K562 (cell line): ENCODE measurements around the gene OR2Z1. TPM values are rescaled to one million over a fixed set of nuclear protein-coding genes. Genes with fewer than 3 reads are reported as not detected.

Experiments
- ATAC-seq: fragments of 200-7000 bp; cut with Tn5 transposase; 3 replicates; pipeline ENCODE4 v1.9.1; 2020; ENCODE audit warnings: moderate library complexity
- BruUV-seq: library from RNA; stranded (reverse); fragments of 400-500 nt; replicated peaks from 2 replicates; lab custom pipeline; 2021; lab: Mats Ljungman, UMichigan
- CTCF ChIA-PET: fragments of 300-600 bp; formaldehyde crosslinking; extraction: SDS; loops from one replicate; lab custom pipeline; 2021; ENCODE audit warnings: low intra/inter-chr PET ratio; lab: Yijun Ruan, JAX
- POLR2A ChIA-PET: fragments of 300-600, 350-650 bp; sonication (Branson Sonifier 250); formaldehyde crosslinking; extraction: SDS; loops from one replicate; lab custom pipeline; 2021; ENCODE audit warnings: antibody characterized with exemption, inconsistent platforms; lab: Yijun Ruan, JAX
- DNase-seq, 4 experiments: peaks; one replicate each; pipeline versions ENCODE4 v3.0.0 to v3.0.0-alpha.2; 2011 to 2018; ENCODE audit warnings: low spot score in 3 of 4, mixed read lengths in 3 of 4; ENCODE audit errors: extremely low read depth in 1 of 4
- FAIRE-seq: peaks from 2 replicates; lab custom pipeline; 2011; peaks lifted over from hg19 to GRCh38; lab: Jason Lieb, UNC
- H2AFZ ChIP-seq: 2 replicates; pipeline ENCODE4 v1.6.0; 2011; ENCODE audit warnings: low read depth, low read length, control low read depth, inconsistent platforms
- H3K27ac ChIP-seq: fragments of 200-600 bp; 3 replicates; pipeline ENCODE4 v1.8.0; 2011; ENCODE audit warnings: low read depth, mild to moderate bottlenecking, control low read depth, inconsistent platforms, low read length, moderate library complexity, mixed read lengths; ENCODE audit errors: extremely low read depth
- H3K27me3 ChIP-seq, 2 experiments: fragments of 300-600 bp in 1 of 2; 2 replicates in 1 of 2; 3 replicates in 1 of 2; pipeline versions ENCODE4 v1.6.0 to v1.8.0; 2011; ENCODE audit warnings: inconsistent platforms in 2 of 2, low read length in 2 of 2, mild to moderate bottlenecking in 1 of 2, mixed read lengths in 1 of 2, moderate library complexity in 1 of 2; ENCODE audit not compliant: control insufficient read depth in 2 of 2, insufficient read depth in 2 of 2
- H3K36me3 ChIP-seq: fragments of 300-600 bp; 3 replicates; pipeline ENCODE4 v1.8.0; 2011; ENCODE audit warnings: mild to moderate bottlenecking, low read length, inconsistent platforms; ENCODE audit not compliant: control insufficient read depth, insufficient read depth
- H3K4me1 ChIP-seq, 2 experiments: fragments of 200-600 bp in 1 of 2; replicated peaks in 1 of 2; 2 replicates in 1 of 2; 3 replicates in 1 of 2; pipeline versions ENCODE4 v1.5.1 to v1.8.0; 2011; ENCODE audit warnings: inconsistent platforms in 2 of 2, low read length in 2 of 2, mild to moderate bottlenecking in 1 of 2, mixed read lengths in 1 of 2, moderate library complexity in 1 of 2; ENCODE audit not compliant: control insufficient read depth in 2 of 2, insufficient read depth in 2 of 2
- H3K4me2 ChIP-seq: 2 replicates; pipeline ENCODE4 v1.6.1; 2011; ENCODE audit warnings: low read length, control low read depth, inconsistent platforms, mixed read lengths; ENCODE audit not compliant: insufficient read depth
- H3K4me3 ChIP-seq: fragments of 200-600 bp; sonication (generic), shearing (Covaris generic); 2 replicates; pipeline ENCODE4 v1.5.1; 2016; ENCODE audit warnings: control low read depth, inconsistent platforms
- H3K79me2 ChIP-seq: fragments of 200-600 bp; 3 replicates; pipeline ENCODE4 v1.8.0; 2011; ENCODE audit warnings: low read length, inconsistent platforms; ENCODE audit not compliant: control insufficient read depth, insufficient read depth
- H3K9ac ChIP-seq, 2 experiments: 2 replicates each; pipeline versions ENCODE4 v1.6.0 to v1.6.1; 2011; ENCODE audit warnings: low read depth in 2 of 2, low read length in 2 of 2, control low read depth in 1 of 2, inconsistent platforms in 1 of 2, mild to moderate bottlenecking in 1 of 2, mixed read lengths in 1 of 2; ENCODE audit not compliant: insufficient read depth in 1 of 2
- H3K9me1 ChIP-seq: one replicate; pipeline ENCODE4 v1.6.0; 2011; ENCODE audit warnings: inconsistent platforms, mild to moderate bottlenecking, low read length, moderate library complexity; ENCODE audit not compliant: control insufficient read depth, insufficient read depth
- H3K9me3 ChIP-seq: replicated peaks from 2 replicates; pipeline ENCODE4 v1.5.1; 2011; ENCODE audit warnings: low read depth, low read length, inconsistent platforms; ENCODE audit not compliant: control insufficient read depth, insufficient read depth
- H4K20me1 ChIP-seq: replicated peaks from 2 replicates; pipeline ENCODE4 v1.6.1; 2011; ENCODE audit warnings: low read length, inconsistent platforms, mixed read lengths; ENCODE audit not compliant: control insufficient read depth, insufficient read depth
- HNRNPL ChIP-seq: fragments of 200-400 bp; formaldehyde crosslinking; IDR thresholded peaks from 2 replicates; pipeline ENCODE4 v1.6.1; 2017; ENCODE audit warnings: low read depth, mild to moderate bottlenecking, low read length
- HSF4 ChIP-seq: fragments of 250-450 bp; sonication (Bioruptor Pico); IDR thresholded peaks from 2 replicates; pipeline ENCODE4 v2.1.2; 2022; ENCODE audit warnings: mild to moderate bottlenecking, moderate library complexity, borderline replicate concordance
- MECOM ChIP-seq: fragments of 250-450 bp; sonication (Bioruptor Pico); IDR thresholded peaks from 2 replicates; pipeline ENCODE4 v1.8.0; 2022; ENCODE audit warnings: inconsistent platforms
- POU5F1 ChIP-seq: fragments of 150-350 bp; IDR thresholded peaks from 2 replicates; pipeline ENCODE4 v1.6.1; 2014; ENCODE audit warnings: borderline replicate concordance, low read length, low read depth, mild to moderate bottlenecking; ENCODE audit not compliant: partially characterized antibody
- ZNF121 ChIP-seq: sonication (generic); formaldehyde crosslinking; conservative IDR thresholded peaks from 2 replicates; pipeline ENCODE4 v1.8.0; 2022; ENCODE audit warnings: missing genetic modification reagents
- WGBS: fragments of 100-300 bp; shearing (Covaris generic); methylation state at CpG from one replicate; pipeline ENCODE4 v1.1.6; 2016; ENCODE audit warnings: low coverage, mixed read lengths; ENCODE audit not compliant: insufficient coverage; ENCODE audit errors: missing lambda C conversion rate; 5-methylcytosine and 5-hydroxymethylcytosine counted together
- in situ Hi-C: fragments of 300-500 bp; cut with MboI; formaldehyde crosslinking; loops from 4 replicates; pipeline ENCODE4 v1.15.0; 2018; ENCODE audit warnings: inconsistent platforms, mixed read lengths
- intact Hi-C: fragments of 100-400 bp; cut with micrococcal nuclease; formaldehyde crosslinking; loops from 2 replicates; pipeline ENCODE4 v1.14.2; 2022
- polyA plus RNA-seq, 8 experiments: library from polyadenylated mRNA; depleted of rRNA in 4 of 8; stranded (reverse) in 5 of 8; unstranded in 3 of 8; fragments of >200 nt; fragmentation: Nextera tagmentation in 2 of 8; fragmentation: Illumina TruSeq in 1 of 8; extraction: Ambion mirVana in 2 of 8; extraction: Trizol in 1 of 8; gene quantifications; 2 replicates each; pipeline versions ENCODE4 v1.2.1 to v1.2.3, GENCODE V29; 2011 to 2014; ENCODE audit warnings: inconsistent platforms in 1 of 8, missing spikeins in 1 of 8
- total RNA-seq, 7 experiments: library from RNA; depleted of rRNA in 6 of 7; stranded (reverse); fragments of >200 nt in 6 of 7; fragmentation: Illumina TruSeq in 2 of 7; extraction: Trizol in 2 of 7; gene quantifications; 2 replicates each; pipeline versions ENCODE4 v1.2.1 to v1.2.3, GENCODE V29; 2011 to 2021; ENCODE audit warnings: low replicate concordance in 1 of 7
- TF ChIP-seq, protein P1 (sequence below): fragments of 450-650 bp; IDR thresholded peaks from 2 replicates; pipeline ENCODE4 v1.6.1; 2016; ENCODE audit warnings: low read depth
- TF ChIP-seq, protein P2 (sequence below): fragments of 450-650 bp; formaldehyde crosslinking; IDR thresholded peaks from 2 replicates; pipeline ENCODE4 v1.4.0; 2020; ENCODE audit warnings: mild to moderate bottlenecking
- TF ChIP-seq, protein P3 (sequence below): sonication (generic); formaldehyde crosslinking; IDR thresholded peaks from 2 replicates; pipeline ENCODE4 v1.8.1; 2023; ENCODE audit warnings: mild to moderate bottlenecking, missing genetic modification reagents
- TF ChIP-seq, protein P4 (sequence below): fragments of 200-400 bp; formaldehyde crosslinking; IDR thresholded peaks from 2 replicates; pipeline ENCODE4 v1.6.1; 2017; ENCODE audit warnings: mild to moderate bottlenecking, low read depth, low read length, moderate library complexity

OR2Z1 gene
- total and polyA plus RNA-seq, 9 of the 15 experiments (the other 6 are each of a cell fraction or from before 2014, with no cell fraction given): 0.13 TPM; not detected in 8

DNA sequence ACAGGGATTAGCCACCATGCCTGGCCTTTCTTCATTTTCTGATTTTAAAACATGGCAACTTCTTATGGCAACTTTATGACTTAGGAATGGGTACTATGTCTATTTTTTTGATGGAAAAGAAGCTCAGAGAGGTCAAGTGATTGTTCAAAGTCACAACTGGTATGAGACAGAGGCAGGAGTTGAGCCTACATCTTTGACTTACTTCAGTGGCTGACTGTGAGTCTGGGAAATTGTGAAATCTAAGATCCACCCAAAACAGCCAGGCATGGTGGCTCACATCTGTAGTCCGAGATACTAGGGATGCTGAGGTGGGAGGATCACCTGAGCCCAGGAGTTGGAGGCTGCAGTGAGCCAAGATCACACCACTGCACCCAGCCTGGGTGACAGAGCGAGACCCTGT lies 20.5 kb upstream of the OR2Z1 start:
- Histone ChIP-seq H3K79me2 (no peaks in the 10 kb centered on the region), H3K4me3 (no peak overlapping the region), H3K36me3 (no peaks in the 10 kb centered on the region), H4K20me1 (no peaks in the 10 kb centered on the region), H3K9ac (no peak overlapping the region), H3K27ac (no peak overlapping the region), H3K9me3 (no peaks in the 10 kb centered on the region), H3K27me3 (peaks cover 0 to 6% of the 10 kb centered on the region in 2 experiments; a peak in 2 of 5 replicates), H2AFZ (no peak overlapping the region), H3K9me1 (no peaks in the 10 kb centered on the region), H3K4me2 (no peak overlapping the region), H3K4me1 (peaks cover 5 to 14% of the 10 kb centered on the region in 2 experiments)
- FAIRE-seq (no peak), ATAC-seq (no peak), DNase-seq (no peak)
- 9% methylated on average over 2 of the region's 2 CpGs for WGBS
- BruUV-seq: no TSS peak
- intact Hi-C loops: no loop called here
- CTCF ChIA-PET: no interaction called here
- POLR2A ChIA-PET: interaction anchor here (0.6 kb wide), 1 partner anchor 388 kb away, joined by 3 read pairs; no protein-coding TSS in a partner anchor
- in situ Hi-C loops: no loop called here
- TF ChIP-seq, protein P1, sequence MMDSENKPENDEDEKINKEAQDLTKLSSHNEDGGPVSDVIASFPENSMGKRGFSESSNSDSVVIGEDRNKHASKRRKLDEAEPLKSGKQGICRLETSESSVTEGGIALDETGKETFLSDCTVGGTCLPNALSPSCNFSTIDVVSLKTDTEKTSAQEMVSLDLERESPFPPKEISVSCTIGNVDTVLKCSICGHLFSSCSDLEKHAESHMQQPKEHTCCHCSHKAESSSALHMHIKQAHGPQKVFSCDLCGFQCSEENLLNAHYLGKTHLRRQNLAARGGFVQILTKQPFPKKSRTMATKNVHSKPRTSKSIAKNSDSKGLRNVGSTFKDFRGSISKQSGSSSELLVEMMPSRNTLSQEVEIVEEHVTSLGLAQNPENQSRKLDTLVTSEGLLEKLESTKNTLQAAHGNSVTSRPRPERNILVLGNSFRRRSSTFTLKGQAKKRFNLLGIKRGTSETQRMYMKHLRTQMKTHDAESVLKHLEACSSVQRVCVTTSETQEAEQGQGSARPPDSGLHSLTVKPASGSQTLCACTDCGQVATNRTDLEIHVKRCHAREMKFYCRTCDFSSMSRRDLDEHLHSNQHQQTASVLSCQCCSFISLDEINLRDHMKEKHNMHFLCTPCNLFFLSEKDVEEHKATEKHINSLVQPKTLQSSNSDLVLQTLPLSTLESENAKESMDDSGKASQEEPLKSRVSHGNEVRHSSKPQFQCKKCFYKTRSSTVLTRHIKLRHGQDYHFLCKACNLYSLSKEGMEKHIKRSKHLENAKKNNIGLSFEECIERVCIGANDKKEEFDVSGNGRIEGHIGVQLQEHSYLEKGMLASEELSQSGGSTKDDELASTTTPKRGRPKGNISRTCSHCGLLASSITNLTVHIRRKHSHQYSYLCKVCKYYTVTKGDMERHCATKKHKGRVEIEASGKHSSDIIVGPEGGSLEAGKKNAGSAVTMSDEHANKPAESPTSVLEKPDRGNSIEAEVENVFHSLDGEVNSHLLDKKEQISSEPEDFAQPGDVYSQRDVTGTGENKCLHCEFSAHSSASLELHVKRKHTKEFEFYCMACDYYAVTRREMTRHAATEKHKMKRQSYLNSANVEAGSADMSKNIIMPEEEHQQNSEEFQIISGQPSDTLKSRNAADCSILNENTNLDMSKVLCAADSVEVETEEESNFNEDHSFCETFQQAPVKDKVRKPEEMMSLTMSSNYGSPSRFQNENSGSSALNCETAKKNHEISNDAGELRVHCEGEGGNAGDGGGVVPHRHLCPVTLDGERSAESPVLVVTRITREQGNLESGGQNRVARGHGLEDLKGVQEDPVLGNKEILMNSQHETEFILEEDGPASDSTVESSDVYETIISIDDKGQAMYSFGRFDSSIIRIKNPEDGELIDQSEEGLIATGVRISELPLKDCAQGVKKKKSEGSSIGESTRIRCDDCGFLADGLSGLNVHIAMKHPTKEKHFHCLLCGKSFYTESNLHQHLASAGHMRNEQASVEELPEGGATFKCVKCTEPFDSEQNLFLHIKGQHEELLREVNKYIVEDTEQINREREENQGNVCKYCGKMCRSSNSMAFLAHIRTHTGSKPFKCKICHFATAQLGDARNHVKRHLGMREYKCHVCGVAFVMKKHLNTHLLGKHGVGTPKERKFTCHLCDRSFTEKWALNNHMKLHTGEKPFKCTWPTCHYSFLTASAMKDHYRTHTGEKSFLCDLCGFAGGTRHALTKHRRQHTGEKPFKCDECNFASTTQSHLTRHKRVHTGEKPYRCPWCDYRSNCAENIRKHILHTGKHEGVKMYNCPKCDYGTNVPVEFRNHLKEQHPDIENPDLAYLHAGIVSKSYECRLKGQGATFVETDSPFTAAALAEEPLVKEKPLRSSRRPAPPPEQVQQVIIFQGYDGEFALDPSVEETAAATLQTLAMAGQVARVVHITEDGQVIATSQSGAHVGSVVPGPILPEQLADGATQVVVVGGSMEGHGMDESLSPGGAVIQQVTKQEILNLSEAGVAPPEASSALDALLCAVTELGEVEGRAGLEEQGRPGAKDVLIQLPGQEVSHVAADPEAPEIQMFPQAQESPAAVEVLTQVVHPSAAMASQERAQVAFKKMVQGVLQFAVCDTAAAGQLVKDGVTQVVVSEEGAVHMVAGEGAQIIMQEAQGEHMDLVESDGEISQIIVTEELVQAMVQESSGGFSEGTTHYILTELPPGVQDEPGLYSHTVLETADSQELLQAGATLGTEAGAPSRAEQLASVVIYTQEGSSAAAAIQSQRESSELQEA: no peak
- TF ChIP-seq, protein P2, sequence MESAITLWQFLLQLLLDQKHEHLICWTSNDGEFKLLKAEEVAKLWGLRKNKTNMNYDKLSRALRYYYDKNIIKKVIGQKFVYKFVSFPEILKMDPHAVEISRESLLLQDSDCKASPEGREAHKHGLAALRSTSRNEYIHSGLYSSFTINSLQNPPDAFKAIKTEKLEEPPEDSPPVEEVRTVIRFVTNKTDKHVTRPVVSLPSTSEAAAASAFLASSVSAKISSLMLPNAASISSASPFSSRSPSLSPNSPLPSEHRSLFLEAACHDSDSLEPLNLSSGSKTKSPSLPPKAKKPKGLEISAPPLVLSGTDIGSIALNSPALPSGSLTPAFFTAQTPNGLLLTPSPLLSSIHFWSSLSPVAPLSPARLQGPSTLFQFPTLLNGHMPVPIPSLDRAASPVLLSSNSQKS (CRISPR knock-in tag): no peak
- TF ChIP-seq, protein P3, sequence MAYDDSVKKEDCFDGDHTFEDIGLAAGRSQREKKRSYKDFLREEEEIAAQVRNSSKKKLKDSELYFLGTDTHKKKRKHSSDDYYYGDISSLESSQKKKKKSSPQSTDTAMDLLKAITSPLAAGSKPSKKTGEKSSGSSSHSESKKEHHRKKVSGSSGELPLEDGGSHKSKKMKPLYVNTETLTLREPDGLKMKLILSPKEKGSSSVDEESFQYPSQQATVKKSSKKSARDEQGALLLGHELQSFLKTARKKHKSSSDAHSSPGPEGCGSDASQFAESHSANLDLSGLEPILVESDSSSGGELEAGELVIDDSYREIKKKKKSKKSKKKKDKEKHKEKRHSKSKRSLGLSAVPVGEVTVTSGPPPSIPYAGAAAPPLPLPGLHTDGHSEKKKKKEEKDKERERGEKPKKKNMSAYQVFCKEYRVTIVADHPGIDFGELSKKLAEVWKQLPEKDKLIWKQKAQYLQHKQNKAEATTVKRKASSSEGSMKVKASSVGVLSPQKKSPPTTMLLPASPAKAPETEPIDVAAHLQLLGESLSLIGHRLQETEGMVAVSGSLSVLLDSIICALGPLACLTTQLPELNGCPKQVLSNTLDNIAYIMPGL (CRISPR knock-in tag): no peak
- TF ChIP-seq POU5F1 (no peak), MECOM (CRISPR knock-in tag) (no peak), ZNF121 (CRISPR knock-in tag) (no peak), HNRNPL (no peak), HSF4 (CRISPR knock-in tag) (no peak)
- TF ChIP-seq, protein P4, sequence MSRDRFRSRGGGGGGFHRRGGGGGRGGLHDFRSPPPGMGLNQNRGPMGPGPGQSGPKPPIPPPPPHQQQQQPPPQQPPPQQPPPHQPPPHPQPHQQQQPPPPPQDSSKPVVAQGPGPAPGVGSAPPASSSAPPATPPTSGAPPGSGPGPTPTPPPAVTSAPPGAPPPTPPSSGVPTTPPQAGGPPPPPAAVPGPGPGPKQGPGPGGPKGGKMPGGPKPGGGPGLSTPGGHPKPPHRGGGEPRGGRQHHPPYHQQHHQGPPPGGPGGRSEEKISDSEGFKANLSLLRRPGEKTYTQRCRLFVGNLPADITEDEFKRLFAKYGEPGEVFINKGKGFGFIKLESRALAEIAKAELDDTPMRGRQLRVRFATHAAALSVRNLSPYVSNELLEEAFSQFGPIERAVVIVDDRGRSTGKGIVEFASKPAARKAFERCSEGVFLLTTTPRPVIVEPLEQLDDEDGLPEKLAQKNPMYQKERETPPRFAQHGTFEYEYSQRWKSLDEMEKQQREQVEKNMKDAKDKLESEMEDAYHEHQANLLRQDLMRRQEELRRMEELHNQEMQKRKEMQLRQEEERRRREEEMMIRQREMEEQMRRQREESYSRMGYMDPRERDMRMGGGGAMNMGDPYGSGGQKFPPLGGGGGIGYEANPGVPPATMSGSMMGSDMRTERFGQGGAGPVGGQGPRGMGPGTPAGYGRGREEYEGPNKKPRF: no peak
